Neural cell (in vitro differentiated cells): ENCODE data around the gene PIERCE2.
"Not testable (repeated sequence)": the region's sequence is repeated elsewhere in the genome, so short reads cannot be mapped to it uniquely, and the experiment has no call there.

Experiments used
- CTCF ChIP-seq: fragments of 450-650 bp; IDR thresholded peaks from 2 replicates; pipeline ENCODE4 v1.5.1; 2014; ENCODE audit warnings: antibody characterized with exemption, mild to moderate bottlenecking, moderate library complexity; ENCODE audit not compliant: poor library complexity, severe bottlenecking
- EP300 ChIP-seq: fragments of 450-650 bp; conservative IDR thresholded peaks from 2 replicates; pipeline ENCODE4 v1.6.1; 2014; ENCODE audit warnings: antibody characterized with exemption, mild to moderate bottlenecking, moderate library complexity; ENCODE audit not compliant: poor library complexity, severe bottlenecking
- EZH2 ChIP-seq: fragments of 200-600, 300-800 bp; shearing (Covaris generic), sonication (generic); IDR thresholded peaks from 2 replicates; pipeline ENCODE4 v1.6.1; 2014; ENCODE audit warnings: antibody characterized with exemption, low read length, borderline replicate concordance, mild to moderate bottlenecking; ENCODE audit not compliant: insufficient read depth, poor library complexity, severe bottlenecking
- POLR2AphosphoS5 ChIP-seq: IDR thresholded peaks from 2 replicates; pipeline ENCODE4 v1.6.1; 2012

- not testable (repeated sequence) for TF ChIP-seq CTCF, POLR2AphosphoS5, EP300, EZH2
Measured at GRCh38 chr15:55417678-55418077, 9.4 kb downstream of the PIERCE2 start.
